ENCODE data around the gene SLC44A4. TPM values are rescaled to one million over a fixed set of nuclear protein-coding genes. Genes with fewer than 3 reads are reported as not detected.

SLC44A4 gene
- total and polyA plus RNA-seq, 9 of the 15 experiments (the other 6 are each of a cell fraction or from before 2014, with no cell fraction given): 7.9 to 18.6 (median 11.2) TPM

DNA sequence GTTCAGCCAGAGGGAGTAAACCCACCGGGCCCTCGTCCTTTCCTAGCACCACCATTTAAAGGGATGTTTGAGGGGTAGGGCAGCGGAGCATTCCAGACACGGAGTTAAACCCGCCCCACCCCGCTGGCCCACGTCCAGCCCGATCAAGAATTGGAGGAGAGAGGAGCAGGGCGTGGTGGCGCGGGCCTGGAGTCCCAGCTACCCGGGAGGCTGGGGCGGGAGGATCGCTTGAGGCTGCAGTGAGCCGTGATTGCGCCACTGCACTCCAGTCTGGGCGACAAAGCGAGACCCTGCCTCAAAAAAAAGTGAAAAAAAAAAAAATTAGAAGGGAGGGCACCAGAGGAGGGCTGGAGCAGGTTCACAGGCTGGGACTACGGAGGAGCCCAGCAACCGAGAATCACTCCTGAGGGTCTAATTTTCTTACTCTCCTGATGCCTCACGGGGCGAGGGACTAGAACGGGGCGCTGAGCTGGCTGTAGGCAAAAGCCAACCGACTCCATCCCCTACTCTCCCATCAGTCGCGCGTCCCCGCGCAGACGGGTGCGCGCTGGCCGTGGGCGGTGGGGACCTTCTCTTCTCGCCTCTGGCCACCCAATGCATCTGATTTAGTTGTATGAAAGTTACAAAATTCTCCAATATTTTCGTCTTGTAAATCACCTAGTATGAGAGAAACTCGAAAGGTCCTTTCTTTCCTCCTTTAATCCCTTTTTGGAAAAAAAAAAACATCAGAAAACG is 57.3 kb downstream of the SLC44A4 start (continued):
- TF ChIP-seq REST (IDR thresholded peaks at IDR 0.05; ENCODE audit: borderline replicate concordance): no peak
- no peak for TF ChIP-seq REST (CRISPR knock-in tag; IDR thresholded peaks at IDR 0.05; ENCODE audit: low read depth)
- TF ChIP-seq ELF4 (CRISPR knock-in tag; IDR thresholded peaks at IDR 0.05): peak; percentile 58; the same call in 1 of the 2 replicates
- peak in 1 of 2 experiments; percentile 40; a peak in 2 of 4 replicates for TF ChIP-seq SIN3A (IDR thresholded peaks at IDR 0.05; ENCODE audit: borderline replicate concordance in 2 of 2, control insufficient read depth in 1 of 2, low read depth in 2 of 2, low read length in 2 of 2)
- peak; percentile 24; the same call in 1 of the 2 replicates for TF ChIP-seq ZNF316 (IDR thresholded peaks at IDR 0.05)
- TF ChIP-seq OTX1 (CRISPR knock-in tag; IDR thresholded peaks at IDR 0.05): 0 out of 2 replicates have a peak, but pooled peaks have one; percentile 42
- peak; percentile 70 for TF ChIP-seq ZNF134 (CRISPR knock-in tag; conservative IDR thresholded peaks at IDR 0.05)
- TF ChIP-seq, protein P1, sequence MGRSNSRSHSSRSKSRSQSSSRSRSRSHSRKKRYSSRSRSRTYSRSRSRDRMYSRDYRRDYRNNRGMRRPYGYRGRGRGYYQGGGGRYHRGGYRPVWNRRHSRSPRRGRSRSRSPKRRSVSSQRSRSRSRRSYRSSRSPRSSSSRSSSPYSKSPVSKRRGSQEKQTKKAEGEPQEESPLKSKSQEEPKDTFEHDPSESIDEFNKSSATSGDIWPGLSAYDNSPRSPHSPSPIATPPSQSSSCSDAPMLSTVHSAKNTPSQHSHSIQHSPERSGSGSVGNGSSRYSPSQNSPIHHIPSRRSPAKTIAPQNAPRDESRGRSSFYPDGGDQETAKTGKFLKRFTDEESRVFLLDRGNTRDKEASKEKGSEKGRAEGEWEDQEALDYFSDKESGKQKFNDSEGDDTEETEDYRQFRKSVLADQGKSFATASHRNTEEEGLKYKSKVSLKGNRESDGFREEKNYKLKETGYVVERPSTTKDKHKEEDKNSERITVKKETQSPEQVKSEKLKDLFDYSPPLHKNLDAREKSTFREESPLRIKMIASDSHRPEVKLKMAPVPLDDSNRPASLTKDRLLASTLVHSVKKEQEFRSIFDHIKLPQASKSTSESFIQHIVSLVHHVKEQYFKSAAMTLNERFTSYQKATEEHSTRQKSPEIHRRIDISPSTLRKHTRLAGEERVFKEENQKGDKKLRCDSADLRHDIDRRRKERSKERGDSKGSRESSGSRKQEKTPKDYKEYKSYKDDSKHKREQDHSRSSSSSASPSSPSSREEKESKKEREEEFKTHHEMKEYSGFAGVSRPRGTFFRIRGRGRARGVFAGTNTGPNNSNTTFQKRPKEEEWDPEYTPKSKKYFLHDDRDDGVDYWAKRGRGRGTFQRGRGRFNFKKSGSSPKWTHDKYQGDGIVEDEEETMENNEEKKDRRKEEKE (IDR thresholded peaks at IDR 0.05; ENCODE audit: borderline replicate concordance in 1 of 2, control insufficient read depth in 1 of 2, low read depth in 2 of 2, low read length in 1 of 2): 0 out of 4 replicates have a peak, but pooled peaks of 1 of the 2 experiments have one; percentile 39
- TF ChIP-seq ASH1L (IDR thresholded peaks at IDR 0.05; ENCODE audit: borderline replicate concordance, low read depth, partially characterized antibody): no peak
- 0 out of 2 replicates have a peak, but pooled peaks have one; percentile 32 for TF ChIP-seq CHD2 (IDR thresholded peaks at IDR 0.05; ENCODE audit: low read depth, low read length)
- peak; percentile 66; the same call in 1 of the 2 replicates for TF ChIP-seq NKRF (IDR thresholded peaks at IDR 0.05; ENCODE audit: borderline replicate concordance)
- 0 out of 4 replicates have a peak, but pooled peaks of 1 of the 2 experiments have one; percentile 4 for TF ChIP-seq SRF (CRISPR knock-in tag; IDR thresholded peaks at IDR 0.05)
- TF ChIP-seq ZFP1 (CRISPR knock-in tag; IDR thresholded peaks at IDR 0.05): peak; percentile 21; the same call in 1 of the 2 replicates
